GM18867 (cell line): ENCODE measurements around the gene MOAP1.
"Not testable (repeated sequence)": the region's sequence is repeated elsewhere in the genome, so short reads cannot be mapped to it uniquely, and the experiment has no call there.

Source experiments
- ATAC-seq: cut with Tn5 transposase; IDR thresholded peaks from one replicate; pipeline ENCODE4 v1.9.1; 2021; ENCODE audit warnings: mild to moderate bottlenecking, moderate library complexity; ENCODE audit not compliant: unreplicated experiment

MOAP1 gene

GRCh38 chr14:93186466-93186865 lies 1.8 kb upstream of the MOAP1 start:
- no peak for ATAC-seq

GRCh38 chr14:93185349-93185720 lies 638 bp upstream of the MOAP1 start:
- ATAC-seq, result no peak

- ATAC-seq, result no peak
Measured at GRCh38 chr14:93183596-93184317, 940 bp downstream of the MOAP1 start.

GRCh38 chr14:93175492-93175891 lies 9.2 kb downstream of the MOAP1 start:
- no peak for ATAC-seq

- ATAC-seq, result not testable (repeated sequence)
Measured at GRCh38 chr14:93174731-93175130, 10.0 kb downstream of the MOAP1 start.

GRCh38 chr14:93173943-93174395 lies 10.7 kb downstream of the MOAP1 start:
- no peak for ATAC-seq

- ATAC-seq, result no peak
Measured at GRCh38 chr14:93171376-93171775, 13.3 kb downstream of the MOAP1 start.

- not testable (repeated sequence) for ATAC-seq
Measured at GRCh38 chr14:93170141-93170540, 14.6 kb downstream of the MOAP1 start.

- not testable (repeated sequence) for ATAC-seq
Measured at GRCh38 chr14:93169619-93170018, 15.1 kb downstream of the MOAP1 start.

- ATAC-seq, result not testable (repeated sequence)
Measured at GRCh38 chr14:93168610-93169009, 16.1 kb downstream of the MOAP1 start.

GRCh38 chr14:93165271-93166265 lies 19.1 kb downstream of the MOAP1 start:
- not testable (repeated sequence) for ATAC-seq

- ATAC-seq, result no peak
Measured at GRCh38 chr14:93163564-93163963, 21.1 kb downstream of the MOAP1 start.

GRCh38 chr14:93161411-93161940 lies 23.2 kb downstream of the MOAP1 start:
- no peak for ATAC-seq

GRCh38 chr14:93160353-93160801 lies 24.3 kb downstream of the MOAP1 start:
- ATAC-seq, result no peak

GRCh38 chr14:93159625-93160352 lies 24.9 kb downstream of the MOAP1 start:
- ATAC-seq, result not testable (repeated sequence)

- not testable (repeated sequence) for ATAC-seq
Measured at GRCh38 chr14:93158349-93158748, 26.3 kb downstream of the MOAP1 start.

- no peak for ATAC-seq
Measured at GRCh38 chr14:93156693-93157369, 27.9 kb downstream of the MOAP1 start.

GRCh38 chr14:93155667-93156066 lies 29.0 kb downstream of the MOAP1 start:
- no peak for ATAC-seq

GRCh38 chr14:93153121-93153520 lies 31.6 kb downstream of the MOAP1 start:
- ATAC-seq, result no peak
